Endothelial cell of umbilical vein (primary cell): ENCODE results near the gene HYAL3. TPM values are rescaled to one million over a fixed set of nuclear protein-coding genes. Genes with fewer than 3 reads are reported as not detected.
A peak's percentile ranks its signal among the peaks of the same experiment; 100 is the strongest.

ENCODE experiments used
- BruUV-seq: library from RNA; stranded (reverse); fragments of 400-500 nt; replicated peaks from 2 replicates; lab custom pipeline; 2021; lab: Mats Ljungman, UMichigan
- CTCF ChIA-PET: fragments of 300-600, 350-600 bp; sonication (Branson Sonifier 250); formaldehyde crosslinking; loops from one replicate; lab custom pipeline; 2021; ENCODE audit warnings: antibody characterized with exemption, inconsistent platforms; lab: Charles Lee
- POLR2A ChIA-PET: fragments of 300-600, 350-600 bp; sonication (Branson Sonifier 250); formaldehyde crosslinking; loops from one replicate; lab custom pipeline; 2021; ENCODE audit warnings: antibody characterized with exemption, inconsistent platforms; lab: Charles Lee
- DNase-seq: peaks from one replicate; pipeline ENCODE4 v3.0.0-alpha.2; 2011; ENCODE audit warnings: low read depth, low spot score
- FAIRE-seq: peaks from 2 replicates; lab custom pipeline; 2011; peaks lifted over from hg19 to GRCh38; lab: Jason Lieb, UNC
- H2AFZ ChIP-seq: 2 replicates; pipeline ENCODE4 v1.6.0; 2012; ENCODE audit warnings: low read depth, low read length, control low read depth, inconsistent platforms
- H3K27ac ChIP-seq: 2 replicates; pipeline ENCODE4 v1.5.1; 2011; ENCODE audit warnings: low read depth, mild to moderate bottlenecking, control low read depth, low read length, moderate library complexity; ENCODE audit not compliant: insufficient read depth
- H3K27me3 ChIP-seq, 2 experiments: 2 replicates each; pipeline versions ENCODE4 v1.6.0 to v1.6.1; 2011; ENCODE audit warnings: low read length in 2 of 2, mixed read lengths in 1 of 2; ENCODE audit not compliant: control insufficient read depth in 2 of 2, insufficient read depth in 2 of 2
- H3K36me3 ChIP-seq, 2 experiments: 2 replicates in 1 of 2; 3 replicates in 1 of 2; pipeline ENCODE4 v1.5.1; 2011; ENCODE audit warnings: low read length in 2 of 2, mild to moderate bottlenecking in 1 of 2, moderate library complexity in 1 of 2; ENCODE audit not compliant: control insufficient read depth in 2 of 2, insufficient read depth in 2 of 2; ENCODE audit errors: extremely low read depth in 1 of 2
- H3K4me1 ChIP-seq: 3 replicates; pipeline ENCODE4 v1.5.1; 2011; ENCODE audit warnings: mild to moderate bottlenecking, low read length; ENCODE audit not compliant: control insufficient read depth, insufficient read depth; ENCODE audit errors: extremely low read depth
- H3K4me2 ChIP-seq: 2 replicates; pipeline ENCODE4 v1.6.1; 2011; ENCODE audit warnings: low read length, control low read depth, mixed read lengths; ENCODE audit not compliant: insufficient read depth
- H3K4me3 ChIP-seq, 3 experiments: fragments of 200-600 bp in 1 of 3; sonication (generic), shearing (Covaris generic) in 1 of 3; replicated peaks in 1 of 3; 2 replicates each; pipeline ENCODE4 v1.5.1; 2011 to 2016; ENCODE audit warnings: control low read depth in 3 of 3, low read length in 3 of 3, mild to moderate bottlenecking in 2 of 3, inconsistent platforms in 1 of 3, low read depth in 1 of 3, moderate library complexity in 1 of 3; ENCODE audit not compliant: insufficient read depth in 1 of 3
- H3K79me2 ChIP-seq: 2 replicates; pipeline ENCODE4 v1.6.0; 2012; ENCODE audit warnings: low read length, inconsistent platforms; ENCODE audit not compliant: control insufficient read depth, insufficient read depth
- H3K9ac ChIP-seq: replicated peaks from 2 replicates; pipeline ENCODE3; 2011; ENCODE audit warnings: low read length, control low read depth; ENCODE audit not compliant: insufficient read depth; ENCODE audit errors: extremely low read depth
- H3K9me1 ChIP-seq: replicated peaks from 3 replicates; pipeline ENCODE4 v1.6.0; 2011; ENCODE audit warnings: mild to moderate bottlenecking, low read length; ENCODE audit not compliant: control insufficient read depth, insufficient read depth; ENCODE audit errors: extremely low read depth
- H3K9me3 ChIP-seq: replicated peaks from 2 replicates; pipeline ENCODE4 v1.5.1; 2012; ENCODE audit warnings: low read length, inconsistent platforms; ENCODE audit not compliant: control insufficient read depth, insufficient read depth
- H4K20me1 ChIP-seq: replicated peaks from 2 replicates; pipeline ENCODE3; 2011; ENCODE audit warnings: mild to moderate bottlenecking, low read length; ENCODE audit not compliant: control insufficient read depth, insufficient read depth; ENCODE audit errors: extremely low read depth
- CTCF ChIP-seq, 2 donors: IDR thresholded peaks; 1 replicate in 1 of 2; 2 replicates in 1 of 2; pipeline ENCODE4 v1.5.1; 2011; ENCODE audit warnings: low read length in 2 of 2, mild to moderate bottlenecking in 2 of 2, moderate library complexity in 2 of 2, control low read depth in 1 of 2, inconsistent platforms in 1 of 2, low read depth in 1 of 2; ENCODE audit not compliant: insufficient read depth in 1 of 2; ENCODE audit errors: extremely low read depth in 1 of 2
- FOS ChIP-seq: IDR thresholded peaks from 2 replicates; pipeline ENCODE4 v1.6.1; 2011; ENCODE audit warnings: mild to moderate bottlenecking, low read length, moderate library complexity, borderline replicate concordance; ENCODE audit not compliant: insufficient read depth
- GATA2 ChIP-seq: IDR thresholded peaks from 2 replicates; pipeline ENCODE4 v1.7.0; 2011; ENCODE audit warnings: low read depth, mild to moderate bottlenecking, moderate library complexity, mixed read lengths, low read length; ENCODE audit not compliant: insufficient read length, insufficient read depth
- JUN ChIP-seq: IDR thresholded peaks from 2 replicates; pipeline ENCODE4 v1.6.1; 2011; ENCODE audit warnings: borderline replicate concordance, low read depth; ENCODE audit not compliant: insufficient read length, insufficient read depth
- MAX ChIP-seq: IDR thresholded peaks from 2 replicates; pipeline ENCODE4 v1.6.1; 2011; ENCODE audit not compliant: insufficient read depth, insufficient read length
- POLR2A ChIP-seq: IDR thresholded peaks from 2 replicates; pipeline ENCODE4 v1.6.1; 2012; ENCODE audit warnings: low read depth, mild to moderate bottlenecking, control low read depth, low read length
- POLR2AphosphoS5 ChIP-seq: IDR thresholded peaks from 2 replicates; pipeline ENCODE4 v1.6.1; 2012; ENCODE audit warnings: low read depth, mild to moderate bottlenecking, control low read depth, low read length, moderate library complexity; ENCODE audit not compliant: insufficient read depth
- dilution Hi-C: fragments of 300-500 bp; cut with MboI; formaldehyde crosslinking; loops from one replicate; pipeline ENCODE4 v1.15.0; 2019; ENCODE audit warnings: low sequenced_read_pairs; ENCODE audit not compliant: extremely low pct_ligation_motif_present
- intact Hi-C: fragments of 100-400 bp; cut with micrococcal nuclease; formaldehyde crosslinking; loops from one replicate; pipeline ENCODE4 v1.10.0; 2022
- polyA plus RNA-seq, 4 experiments: library from polyadenylated mRNA; depleted of rRNA in 3 of 4; stranded (reverse) in 3 of 4; unstranded in 1 of 4; fragments of >200 nt; gene quantifications; 2 replicates each; pipeline versions ENCODE4 v1.2.1 to v1.2.3, GENCODE V29; 2011 to 2012; ENCODE audit warnings: missing spikeins in 1 of 4
- total RNA-seq: library from RNA; stranded (reverse); gene quantifications from 2 replicates; pipeline ENCODE4 v1.2.3, GENCODE V29; 2021

The HYAL3 gene
- total and polyA plus RNA-seq, 2 donors (not counting 3 experiments of a cell fraction or from before 2014, with no cell fraction given) = 4.8 to 11.5 TPM

- Histone ChIP-seq H3K4me3 (peak overlapping the region; percentile 65 to 89 (median 89)), H3K9ac (peak overlapping the region; percentile 89), H3K79me2 (peaks cover 52% of the 10 kb centered on the region), H4K20me1 (no peaks in the 10 kb centered on the region), H3K9me3 (no peaks in the 10 kb centered on the region), H3K9me1 (no peaks in the 10 kb centered on the region), H2AFZ (no peak overlapping the region), H3K4me1 (peaks cover 67% of the 10 kb centered on the region), H3K4me2 (peak overlapping the region; percentile 69), H3K27me3 (no peaks in the 10 kb centered on the region), H3K27ac (peak overlapping the region; percentile 87), H3K36me3 (peaks cover 11 to 40% of the 10 kb centered on the region in 2 experiments)
- DNase-seq (peak; percentile 77), FAIRE-seq (no peak)
- BruUV-seq = no TSS peak
- intact Hi-C loops = no loop called here
- ChIA-PET CTCF (interaction anchor here (0.5 to 4.3 kb wide), 13 partner anchors 7 to 1360 kb away, joined by 3 to 36 read pairs (median 3); partner anchors contain the start of genes CYB561D2, HYAL3, NAA80 and NPRL2), POLR2A (interaction anchor here (0.6 to 5.1 kb wide), 2 partner anchors 15 to 62 kb away, joined by 3 to 38 read pairs; no protein-coding TSS in a partner anchor)
- dilution Hi-C loops = no loop called here
- TF ChIP-seq POLR2A (peak; percentile 71), JUN (no peak)
These were observed 21.7 kb upstream of the HYAL3 start for GRCh38 chr3:50320853-50321335.

GRCh38 chr3:50319894-50320625, 20.9 kb upstream of the HYAL3 start:
- Histone ChIP-seq H3K9me1 (no peaks in the 10 kb centered on the region), H3K27me3 (no peaks in the 10 kb centered on the region), H3K79me2 (peaks cover 52% of the 10 kb centered on the region), H4K20me1 (no peaks in the 10 kb centered on the region), H3K4me2 (peak overlapping the region; percentile 69), H3K36me3 (peaks cover 16 to 40% of the 10 kb centered on the region in 2 experiments), H3K4me1 (peaks cover 67% of the 10 kb centered on the region), H3K9me3 (no peaks in the 10 kb centered on the region), H2AFZ (no peak overlapping the region), H3K9ac (peak overlapping the region; percentile 89), H3K27ac (peak overlapping the region; percentile 87), H3K4me3 (peak overlapping the region; percentile 65 to 89 (median 89))
- dilution Hi-C loops = no loop called here
- POLR2A ChIA-PET = interaction anchor here (1.2 to 5.1 kb wide), 2 partner anchors 8 to 16 kb away, joined by 3 to 38 read pairs; partner anchors contain the start of gene TUSC2
- TSS peak; percentile 10 for BruUV-seq
- CTCF ChIA-PET = interaction anchor here (1.2 kb wide), 1 partner anchor 8 kb away, joined by 4 read pairs; the partner anchor contains the start of gene TUSC2
- TF ChIP-seq MAX (no peak), POLR2AphosphoS5 (peak; percentile 21), GATA2 (peak; percentile 36), POLR2A (peak; percentile 59), CTCF (IDR thresholded peaks at IDR 0.05; ENCODE audit: extremely low read depth in 1 of 2, insufficient read depth in 1 of 2, low read depth in 1 of 2, low read length in 2 of 2) (peak in 1 of 2 donors; percentile 50), FOS (no peak)
- intact Hi-C loops = no loop called here
- DNase-seq = peak; percentile 46
- FAIRE-seq = peak; percentile 87
